ENCODE results near the gene FLT3.

DNA sequence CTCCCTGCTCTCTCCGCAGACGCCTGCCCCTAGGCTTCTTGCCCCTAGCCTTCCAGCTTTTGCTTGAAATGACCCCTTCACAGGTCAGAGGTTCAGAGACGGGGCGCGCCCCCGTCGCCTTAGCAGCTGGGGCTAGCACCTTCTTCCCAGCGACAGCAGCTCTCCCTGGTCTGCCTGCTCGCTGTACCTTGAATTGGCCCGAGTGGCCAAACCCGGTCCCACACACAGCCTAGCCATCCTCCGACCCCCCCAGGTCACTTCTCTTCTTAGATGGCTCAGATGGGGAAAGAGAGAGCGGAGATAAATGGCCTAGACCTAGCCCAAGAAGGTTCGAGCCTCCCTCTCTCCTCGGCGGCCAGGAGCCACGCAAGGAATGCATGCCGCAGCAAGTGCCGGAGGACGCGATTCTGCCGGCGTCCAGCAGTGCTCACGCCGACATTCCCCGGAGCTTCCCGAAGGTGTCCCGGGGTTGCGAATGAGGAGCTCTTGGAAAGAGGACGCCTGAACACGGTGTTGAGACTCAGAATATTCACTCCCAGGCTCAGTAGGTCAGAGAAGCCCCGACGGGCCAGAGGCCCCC, 132.6 kb downstream of the FLT3 start:
- TF ChIP-seq POLR2A (IDR thresholded peaks at IDR 0.05) (no peak), EP300 (IDR thresholded peaks at IDR 0.05) (no peak), POLR2AphosphoS5 (IDR thresholded peaks at IDR 0.05) (no peak)
- TF ChIP-seq, protein P1, sequence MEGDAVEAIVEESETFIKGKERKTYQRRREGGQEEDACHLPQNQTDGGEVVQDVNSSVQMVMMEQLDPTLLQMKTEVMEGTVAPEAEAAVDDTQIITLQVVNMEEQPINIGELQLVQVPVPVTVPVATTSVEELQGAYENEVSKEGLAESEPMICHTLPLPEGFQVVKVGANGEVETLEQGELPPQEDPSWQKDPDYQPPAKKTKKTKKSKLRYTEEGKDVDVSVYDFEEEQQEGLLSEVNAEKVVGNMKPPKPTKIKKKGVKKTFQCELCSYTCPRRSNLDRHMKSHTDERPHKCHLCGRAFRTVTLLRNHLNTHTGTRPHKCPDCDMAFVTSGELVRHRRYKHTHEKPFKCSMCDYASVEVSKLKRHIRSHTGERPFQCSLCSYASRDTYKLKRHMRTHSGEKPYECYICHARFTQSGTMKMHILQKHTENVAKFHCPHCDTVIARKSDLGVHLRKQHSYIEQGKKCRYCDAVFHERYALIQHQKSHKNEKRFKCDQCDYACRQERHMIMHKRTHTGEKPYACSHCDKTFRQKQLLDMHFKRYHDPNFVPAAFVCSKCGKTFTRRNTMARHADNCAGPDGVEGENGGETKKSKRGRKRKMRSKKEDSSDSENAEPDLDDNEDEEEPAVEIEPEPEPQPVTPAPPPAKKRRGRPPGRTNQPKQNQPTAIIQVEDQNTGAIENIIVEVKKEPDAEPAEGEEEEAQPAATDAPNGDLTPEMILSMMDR (IDR thresholded peaks at IDR 0.05) = no peak
